WI38 (cell line): Measurements from ENCODE around the gene PXMP2.

ENCODE experiments used
- H3K4me3 ChIP-seq: 2 replicates; pipeline ENCODE4 v1.5.1; 2011; ENCODE audit warnings: low read depth, mild to moderate bottlenecking, control low read depth, low read length
- CTCF ChIP-seq: IDR thresholded peaks from 2 replicates; pipeline ENCODE4 v1.5.1; 2012; ENCODE audit warnings: low read depth, mild to moderate bottlenecking, control low read depth, low read length

Gene PXMP2

GRCh38 chr12:132736378-132736777 is 49.0 kb downstream of the PXMP2 start:
- no peak overlapping the region for H3K4me3 ChIP-seq
- no peak for TF ChIP-seq CTCF

GRCh38 chr12:132736913-132737312 is 49.5 kb downstream of the PXMP2 start:
- no peak overlapping the region for H3K4me3 ChIP-seq
- no peak for TF ChIP-seq CTCF

GRCh38 chr12:132739600-132740312 is 52.4 kb downstream of the PXMP2 start:
- no peak for TF ChIP-seq CTCF

GRCh38 chr12:132740313-132740646 is 52.9 kb downstream of the PXMP2 start:
- no peak overlapping the region for H3K4me3 ChIP-seq
- TF ChIP-seq CTCF: no peak

More at GRCh38 chr12:132739600-132740312, 52.4 kb downstream of the PXMP2 start:
- no peak overlapping the region for H3K4me3 ChIP-seq

- no peak for TF ChIP-seq CTCF
- H3K4me3 ChIP-seq: no peak overlapping the region
These were observed 53.3 kb downstream of the PXMP2 start for GRCh38 chr12:132740652-132741051.

- no peak overlapping the region for H3K4me3 ChIP-seq
- TF ChIP-seq CTCF: no peak
These were observed 54.2 kb downstream of the PXMP2 start for GRCh38 chr12:132741620-132742019.

GRCh38 chr12:132743831-132744230 is 56.4 kb downstream of the PXMP2 start:
- no peak overlapping the region for H3K4me3 ChIP-seq
- TF ChIP-seq CTCF: no peak
